ENCODE results near the gene ATP5PO.

GRCh38 chr21:33864150-33864549 is 51.5 kb downstream of the ATP5PO start:
- TF ChIP-seq CTCF (IDR thresholded peaks at IDR 0.05) (no peak), POLR2A (IDR thresholded peaks at IDR 0.05) (no peak)

Measured in uterus (tissue), 2 donors.